GM23338 (cell line): ENCODE measurements around the gene KRTAP2-4.
"Not testable (repeated sequence)": the region's sequence is repeated elsewhere in the genome, so short reads cannot be mapped to it uniquely, and the experiment has no call there.

Experiments used
- CREB1 ChIP-seq: fragments of 250-450 bp; sonication (Bioruptor Pico); IDR thresholded peaks from 2 replicates; pipeline ENCODE4 v1.5.0; 2020; ENCODE audit warnings: low read depth, mild to moderate bottlenecking, moderate library complexity
- CTCF ChIP-seq, 2 experiments: fragments of 200-600 bp in 1 of 2; sonication (generic) in 1 of 2; conservative IDR thresholded peaks; 2 replicates each; pipeline versions ENCODE4 v1.5.1 to v1.6.1; 2016 to 2017; ENCODE audit warnings: antibody characterized with exemption in 2 of 2, low read depth in 2 of 2, mild to moderate bottlenecking in 2 of 2, moderate library complexity in 1 of 2
- EZH2 ChIP-seq: fragments of 200-600 bp; sonication (generic); IDR thresholded peaks from one replicate; pipeline ENCODE4 v1.8.0; 2017; ENCODE audit warnings: antibody characterized with exemption, mild to moderate bottlenecking, low read depth; ENCODE audit not compliant: unreplicated experiment
- EZH2phosphoT487 ChIP-seq: fragments of 200-600 bp; sonication (generic); IDR thresholded peaks from one replicate; pipeline ENCODE4 v1.8.1; 2018; ENCODE audit warnings: antibody characterized with exemption; ENCODE audit not compliant: unreplicated experiment
- JUNB ChIP-seq: IDR thresholded peaks from one replicate; pipeline ENCODE4 v1.6.1; 2016; ENCODE audit warnings: antibody characterized with exemption; ENCODE audit not compliant: unreplicated experiment
- NANOG ChIP-seq: IDR thresholded peaks from 2 replicates; pipeline ENCODE4 v1.6.1; 2016; ENCODE audit warnings: antibody characterized with exemption, borderline replicate concordance
- POLR2AphosphoS5 ChIP-seq: IDR thresholded peaks from 2 replicates; pipeline ENCODE4 v1.6.1; 2016; ENCODE audit warnings: antibody characterized with exemption, low read depth
- STAT1 ChIP-seq: IDR thresholded peaks from one replicate; pipeline ENCODE4 v1.6.1; 2016; ENCODE audit warnings: antibody characterized with exemption; ENCODE audit not compliant: unreplicated experiment
- ZNF114 ChIP-seq: fragments of 250-450 bp; sonication (Bioruptor Pico); IDR thresholded peaks from 2 replicates; pipeline ENCODE4 v1.5.0; 2020; ENCODE audit warnings: mild to moderate bottlenecking, moderate library complexity
- ZNF331 ChIP-seq: fragments of 250-450 bp; sonication (Bioruptor Pico); IDR thresholded peaks from 2 replicates; pipeline ENCODE4 v1.5.0; 2020; ENCODE audit warnings: low read depth, mild to moderate bottlenecking, moderate library complexity
- TF ChIP-seq, protein P1 (sequence below): IDR thresholded peaks from one replicate; pipeline ENCODE4 v1.6.1; 2018; ENCODE audit warnings: antibody characterized with exemption; ENCODE audit not compliant: unreplicated experiment
- TF ChIP-seq, protein P2 (sequence below): IDR thresholded peaks from 2 replicates; pipeline ENCODE4 v1.6.1; 2016; ENCODE audit warnings: antibody characterized with exemption

- not testable (repeated sequence) for TF ChIP-seq EZH2; CTCF (conservative IDR thresholded peaks at IDR 0.05; ENCODE audit: low read depth in 2 of 2); POLR2AphosphoS5; ZNF114 (CRISPR knock-in tag); EZH2phosphoT487; CREB1; STAT1; NANOG; ZNF331 (CRISPR knock-in tag); JUNB
- TF ChIP-seq, protein P1, sequence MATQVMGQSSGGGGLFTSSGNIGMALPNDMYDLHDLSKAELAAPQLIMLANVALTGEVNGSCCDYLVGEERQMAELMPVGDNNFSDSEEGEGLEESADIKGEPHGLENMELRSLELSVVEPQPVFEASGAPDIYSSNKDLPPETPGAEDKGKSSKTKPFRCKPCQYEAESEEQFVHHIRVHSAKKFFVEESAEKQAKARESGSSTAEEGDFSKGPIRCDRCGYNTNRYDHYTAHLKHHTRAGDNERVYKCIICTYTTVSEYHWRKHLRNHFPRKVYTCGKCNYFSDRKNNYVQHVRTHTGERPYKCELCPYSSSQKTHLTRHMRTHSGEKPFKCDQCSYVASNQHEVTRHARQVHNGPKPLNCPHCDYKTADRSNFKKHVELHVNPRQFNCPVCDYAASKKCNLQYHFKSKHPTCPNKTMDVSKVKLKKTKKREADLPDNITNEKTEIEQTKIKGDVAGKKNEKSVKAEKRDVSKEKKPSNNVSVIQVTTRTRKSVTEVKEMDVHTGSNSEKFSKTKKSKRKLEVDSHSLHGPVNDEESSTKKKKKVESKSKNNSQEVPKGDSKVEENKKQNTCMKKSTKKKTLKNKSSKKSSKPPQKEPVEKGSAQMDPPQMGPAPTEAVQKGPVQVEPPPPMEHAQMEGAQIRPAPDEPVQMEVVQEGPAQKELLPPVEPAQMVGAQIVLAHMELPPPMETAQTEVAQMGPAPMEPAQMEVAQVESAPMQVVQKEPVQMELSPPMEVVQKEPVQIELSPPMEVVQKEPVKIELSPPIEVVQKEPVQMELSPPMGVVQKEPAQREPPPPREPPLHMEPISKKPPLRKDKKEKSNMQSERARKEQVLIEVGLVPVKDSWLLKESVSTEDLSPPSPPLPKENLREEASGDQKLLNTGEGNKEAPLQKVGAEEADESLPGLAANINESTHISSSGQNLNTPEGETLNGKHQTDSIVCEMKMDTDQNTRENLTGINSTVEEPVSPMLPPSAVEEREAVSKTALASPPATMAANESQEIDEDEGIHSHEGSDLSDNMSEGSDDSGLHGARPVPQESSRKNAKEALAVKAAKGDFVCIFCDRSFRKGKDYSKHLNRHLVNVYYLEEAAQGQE, result not testable (repeated sequence)
- TF ChIP-seq, protein P2, sequence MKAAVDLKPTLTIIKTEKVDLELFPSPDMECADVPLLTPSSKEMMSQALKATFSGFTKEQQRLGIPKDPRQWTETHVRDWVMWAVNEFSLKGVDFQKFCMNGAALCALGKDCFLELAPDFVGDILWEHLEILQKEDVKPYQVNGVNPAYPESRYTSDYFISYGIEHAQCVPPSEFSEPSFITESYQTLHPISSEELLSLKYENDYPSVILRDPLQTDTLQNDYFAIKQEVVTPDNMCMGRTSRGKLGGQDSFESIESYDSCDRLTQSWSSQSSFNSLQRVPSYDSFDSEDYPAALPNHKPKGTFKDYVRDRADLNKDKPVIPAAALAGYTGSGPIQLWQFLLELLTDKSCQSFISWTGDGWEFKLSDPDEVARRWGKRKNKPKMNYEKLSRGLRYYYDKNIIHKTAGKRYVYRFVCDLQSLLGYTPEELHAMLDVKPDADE, result not testable (repeated sequence)
Measured at GRCh38 chr17:41104386-41105038, 38.8 kb upstream of the KRTAP2-4 start.
